ENCODE measurements around the gene CCL20. TPM values are rescaled to one million over a fixed set of nuclear protein-coding genes. Genes with fewer than 3 reads are reported as not detected.

Gene CCL20
- total and polyA plus RNA-seq, 2 of the 8 experiments (the other 6 are each of a cell fraction or from before 2014, with no cell fraction given): not detected

GRCh38 chr2:227804975-227805374 is 8.7 kb upstream of the CCL20 start (continued):
- TF ChIP-seq TAF7 (optimal IDR thresholded peaks at IDR 0.05; ENCODE audit: borderline replicate concordance, low read depth, low read length): no peak
- TF ChIP-seq USF2 (IDR thresholded peaks at IDR 0.05; ENCODE audit: low read length): no peak
- TF ChIP-seq HDAC2 (IDR thresholded peaks at IDR 0.05; ENCODE audit: borderline replicate concordance in 1 of 2, low read depth in 2 of 2, low read length in 2 of 2): no peak
- TF ChIP-seq POLR2A (IDR thresholded peaks at IDR 0.05; ENCODE audit: control extremely low read depth in 1 of 2, low read depth in 2 of 2, low read length in 2 of 2): no peak
- TF ChIP-seq SAP30 (IDR thresholded peaks at IDR 0.05; ENCODE audit: insufficient read depth, insufficient replicate concordance, low read length): no peak
- no peak for TF ChIP-seq CTBP2 (IDR thresholded peaks at IDR 0.05; ENCODE audit: borderline replicate concordance, insufficient read depth, insufficient read length, low read length)
- no peak for TF ChIP-seq EGR1 (IDR thresholded peaks at IDR 0.05; ENCODE audit: borderline replicate concordance, low read depth, low read length)

Data from H1 (cell line).